Aorta (tissue), 4 donors: ENCODE data around the gene PLGRKT. TPM values are rescaled to one million over a fixed set of nuclear protein-coding genes. Genes with fewer than 3 reads are reported as not detected.

Experiments used
- polyA plus RNA-seq, 2 donors: library from polyadenylated mRNA; stranded (reverse); fragments of 200-250 nt; gene quantifications; one replicate each; pipeline ENCODE4 v1.2.3, GENCODE V29; 2013
- total RNA-seq, 2 donors: library from RNA; stranded (reverse); fragmentation: NEBNext Ultra II Directional; extraction: Animal tissue kit (Norgen Biotek cat#: 25700); gene quantifications; one replicate each; pipeline ENCODE4 v1.2.1, GENCODE V29; 2021
- donor health status: healthy with polysubstance abuse.
- donor health status: Bipolar disorder and iron deficiency.
- donor health status: DM: no; HTN: no; CAD: no.
- donor health status: DM: yes; HTN: yes; CAD: no.

Gene PLGRKT
- total and polyA plus RNA-seq, 4 donors: 8.8 to 31.7 (median 11.6) TPM

Other genes with a start within 250 kb of the PLGRKT start
- gene INSL4, start 206.5 kb downstream of the PLGRKT start, total RNA-seq: not detected
- gene INSL4, start 206.5 kb downstream of the PLGRKT start, polyA plus RNA-seq: not detected
- not detected for gene RLN2, start 133.2 kb downstream of the PLGRKT start, total RNA-seq
- gene RLN2, start 133.2 kb downstream of the PLGRKT start, polyA plus RNA-seq: not detected
- gene RLN1, start 98.0 kb downstream of the PLGRKT start, total RNA-seq: not detected
- not detected for gene RLN1, start 98.0 kb downstream of the PLGRKT start, polyA plus RNA-seq
- gene CD274, start 12.6 kb upstream of the PLGRKT start, total RNA-seq: 1 to 10 TPM; 3.8 to 5.7 TPM
- gene CD274, start 12.6 kb upstream of the PLGRKT start, polyA plus RNA-seq: 1 to 10 TPM; 1.9 to 2.1 TPM
- 1 to 10 TPM; 5.3 to 5.4 TPM for gene PDCD1LG2, start 72.6 kb upstream of the PLGRKT start, total RNA-seq
- gene PDCD1LG2, start 72.6 kb upstream of the PLGRKT start, polyA plus RNA-seq: 1 to 10 TPM; 1.6 to 3.8 TPM
- gene RIC1, start 191.2 kb upstream of the PLGRKT start, total RNA-seq: 10 to 100 TPM; 27.7 to 36.7 TPM
- 1 to 10 TPM; 3.0 to 6.9 TPM for gene RIC1, start 191.2 kb upstream of the PLGRKT start, polyA plus RNA-seq